MG63 (cell line): ENCODE data around the gene PITPNC1. TPM values are rescaled to one million over a fixed set of nuclear protein-coding genes. Genes with fewer than 3 reads are reported as not detected.
"Not testable (repeated sequence)": the region's sequence is repeated elsewhere in the genome, so short reads cannot be mapped to it uniquely, and the experiment has no call there.

Experiments
- DNase-seq: peaks from one replicate; pipeline ENCODE4 v3.0.0-alpha.2; 2020
- H3K27me3 ChIP-seq: fragments of 250-450 bp; sonication (Bioruptor Pico); 2 replicates; pipeline ENCODE4 v1.5.1; 2020; ENCODE audit warnings: mild to moderate bottlenecking, moderate library complexity
- H3K36me3 ChIP-seq: fragments of 250-450 bp; sonication (Bioruptor Pico); 2 replicates; pipeline ENCODE4 v1.5.1; 2020; ENCODE audit warnings: mild to moderate bottlenecking, moderate library complexity
- H3K4me3 ChIP-seq: fragments of 250-450 bp; sonication (Bioruptor Pico); 2 replicates; pipeline ENCODE4 v1.5.1; 2020; ENCODE audit warnings: mild to moderate bottlenecking, moderate library complexity
- H3K9me3 ChIP-seq: fragments of 250-450 bp; sonication (Bioruptor Pico); 2 replicates; pipeline ENCODE4 v1.5.1; 2020; ENCODE audit warnings: mild to moderate bottlenecking, moderate library complexity
- total RNA-seq: library from RNA; depleted of rRNA; stranded (reverse); fragments of >200 nt; shearing (Covaris generic); gene quantifications from 2 replicates; pipeline ENCODE4 v1.2.3, GENCODE V29; 2014; ENCODE audit warnings: low replicate concordance

The PITPNC1 gene
- total RNA-seq, 1 experiment from 2014 or later, result 0.99 TPM

DNA sequence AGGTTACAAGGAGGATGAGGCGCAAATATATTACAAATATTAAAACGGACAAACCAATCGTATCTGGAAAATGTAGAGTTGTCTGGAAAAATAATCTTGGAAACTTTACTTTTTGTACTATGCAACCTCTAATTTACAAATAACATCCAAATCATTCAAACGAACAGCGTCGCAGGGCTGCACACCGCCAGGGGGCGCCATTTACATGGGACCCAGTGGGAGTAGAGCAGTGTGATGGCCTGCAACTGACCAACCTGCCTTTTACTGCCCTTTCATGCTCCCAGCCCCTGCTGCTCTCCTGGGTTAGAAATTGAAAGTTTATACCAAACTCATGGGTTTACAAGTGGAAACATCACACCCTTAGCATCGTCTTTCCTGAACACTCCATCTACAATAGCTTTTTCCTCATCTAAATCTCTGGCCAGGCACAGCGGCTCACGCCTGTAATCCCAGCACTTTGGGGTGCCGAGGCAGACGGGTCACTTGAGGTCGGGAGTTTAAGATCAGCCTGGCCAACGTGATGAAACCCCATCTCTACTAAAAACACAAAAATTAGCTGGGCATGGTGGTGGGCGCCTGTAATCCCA lies 10.0 kb downstream of the PITPNC1 start:
- no peaks in the 10 kb centered on the region for H3K27me3 ChIP-seq
- H3K4me3 ChIP-seq, result no peak overlapping the region
- peak; percentile 27 for DNase-seq
- H3K9me3 ChIP-seq, result no peaks in the 10 kb centered on the region
- no peaks in the 10 kb centered on the region for H3K36me3 ChIP-seq

DNA sequence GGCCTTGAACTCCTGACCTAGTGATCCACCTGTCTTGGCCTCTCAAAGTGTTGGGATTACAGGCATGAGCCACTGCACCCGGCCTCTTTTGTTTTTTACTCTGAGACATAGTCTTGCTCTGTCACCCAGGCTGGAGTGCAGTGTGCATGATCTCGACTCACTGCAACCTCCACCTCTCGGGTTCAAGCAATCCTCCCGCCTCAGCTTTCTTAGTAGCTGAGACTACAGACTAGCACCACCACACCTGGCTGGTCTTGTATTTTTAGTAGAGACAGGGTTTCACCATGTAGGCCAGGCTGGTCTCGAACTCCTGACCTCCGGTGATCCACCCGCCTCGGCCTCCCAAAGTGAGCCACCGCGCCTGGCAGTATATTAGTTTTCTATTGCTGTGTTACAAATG lies 11.5 kb downstream of the PITPNC1 start:
- not testable (repeated sequence) for DNase-seq, H3K36me3 ChIP-seq, H3K9me3 ChIP-seq, H3K4me3 ChIP-seq, H3K27me3 ChIP-seq

DNA sequence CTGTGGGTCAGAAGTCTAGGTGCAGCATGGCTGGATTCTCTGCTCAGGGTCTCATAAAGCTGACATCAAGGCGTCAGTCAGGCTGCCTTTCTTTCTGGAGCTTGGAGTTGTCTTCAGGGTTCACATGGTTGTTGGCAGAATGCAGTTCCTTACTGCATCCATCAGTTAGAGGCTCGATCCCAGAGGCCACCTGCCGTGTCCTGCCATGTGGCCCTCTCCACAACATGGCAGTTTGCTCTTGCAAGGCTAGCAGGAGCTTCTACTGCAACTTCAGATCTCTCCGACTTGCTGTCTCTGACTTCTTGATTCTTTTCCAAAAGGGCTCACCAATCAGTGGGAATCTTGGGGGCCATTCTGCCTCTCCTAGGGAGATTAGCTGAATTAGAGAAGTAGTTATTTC lies 11.9 kb downstream of the PITPNC1 start:
- Histone ChIP-seq H3K36me3 (no peaks in the 10 kb centered on the region), H3K4me3 (no peak overlapping the region), H3K9me3 (no peaks in the 10 kb centered on the region), H3K27me3 (no peaks in the 10 kb centered on the region)
- no peak for DNase-seq

DNA sequence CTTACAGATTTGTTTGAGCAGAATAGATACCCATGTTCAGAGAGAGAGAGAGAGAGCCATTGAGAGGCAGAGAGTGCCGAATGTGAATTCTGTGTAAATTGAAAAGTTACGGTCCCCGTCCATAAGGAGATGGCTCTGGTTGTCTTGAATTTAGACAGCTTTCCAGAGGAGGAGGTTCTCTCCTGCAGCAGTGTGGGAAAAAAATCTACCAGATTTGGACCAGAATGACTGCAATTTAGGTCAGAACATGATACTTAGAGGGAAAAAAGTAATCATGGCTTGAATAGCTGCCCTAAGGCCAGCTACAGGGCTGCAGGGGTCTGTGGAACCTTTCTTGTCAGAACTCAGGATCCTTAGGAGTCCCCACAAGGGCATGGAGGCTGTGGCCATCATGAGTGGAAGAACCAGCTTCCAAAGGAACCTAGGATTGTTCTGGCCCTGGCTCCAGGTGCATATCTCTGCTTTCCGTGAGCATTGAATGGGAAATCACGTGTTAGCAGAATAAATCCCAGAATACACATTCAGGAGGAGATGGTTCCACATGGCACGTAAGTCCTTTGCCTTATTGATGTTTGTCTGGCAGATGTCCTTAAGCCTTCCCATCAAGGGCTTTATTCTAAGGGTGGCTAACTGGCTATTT lies 13.0 kb downstream of the PITPNC1 start:
- H3K36me3 ChIP-seq, result no peaks in the 10 kb centered on the region
- no peaks in the 10 kb centered on the region for H3K9me3 ChIP-seq
- H3K27me3 ChIP-seq, result no peaks in the 10 kb centered on the region
- H3K4me3 ChIP-seq, result no peak overlapping the region
- no peak for DNase-seq

DNA sequence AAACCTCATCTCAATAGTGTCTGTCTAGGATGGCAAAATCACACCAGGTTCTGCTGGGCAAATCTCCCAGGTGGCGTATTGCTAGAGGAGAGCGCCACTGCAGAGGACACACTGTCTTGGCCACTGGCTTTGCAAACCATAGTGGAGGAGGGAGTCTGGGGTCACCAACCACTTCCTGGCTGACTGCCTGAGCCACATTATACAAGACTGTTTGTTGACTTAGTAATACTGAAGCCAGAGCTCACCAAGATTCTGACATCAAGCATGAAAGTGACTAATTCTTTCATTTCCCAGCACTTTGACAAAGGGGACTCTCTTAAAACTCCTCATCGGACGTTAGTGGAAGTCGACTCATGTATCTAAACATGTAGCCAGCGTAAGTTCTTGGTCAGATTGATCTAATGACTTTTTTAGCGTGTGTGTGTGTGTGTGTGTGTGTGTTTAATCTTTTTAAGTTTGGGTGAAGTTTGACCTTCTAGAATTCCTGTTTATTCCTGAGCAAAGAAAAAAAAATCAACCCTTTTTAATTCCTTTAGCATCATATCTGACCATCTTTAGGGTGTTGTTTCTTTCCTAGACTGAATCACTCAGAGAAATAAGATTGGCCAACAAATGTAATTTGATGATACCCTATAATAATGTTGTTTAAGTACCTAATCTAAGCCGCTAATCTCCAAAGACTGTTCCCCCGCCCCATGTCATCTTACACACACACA lies 13.7 kb downstream of the PITPNC1 start:
- Histone ChIP-seq H3K9me3 (no peaks in the 10 kb centered on the region), H3K4me3 (no peak overlapping the region), H3K27me3 (no peaks in the 10 kb centered on the region), H3K36me3 (no peaks in the 10 kb centered on the region)
- peak; percentile 73 for DNase-seq

DNA sequence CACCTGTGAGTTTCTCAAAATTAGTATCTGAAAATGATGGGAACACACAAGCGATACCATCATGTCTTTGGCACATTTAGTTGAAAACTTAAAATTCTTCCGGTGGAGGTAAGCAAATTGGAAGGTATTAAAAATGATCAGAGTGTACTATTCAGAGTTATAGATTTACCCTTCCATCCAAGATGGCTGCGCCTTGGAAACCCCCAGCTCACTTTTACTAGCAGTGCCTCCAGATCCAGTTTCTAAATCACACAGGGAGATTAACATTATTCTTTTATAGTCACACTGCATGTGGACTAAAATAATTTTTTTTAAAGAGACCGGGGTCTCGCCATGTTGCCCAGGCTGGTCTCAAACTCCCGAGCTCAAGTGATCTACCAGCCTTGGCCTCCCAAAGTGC lies 15.0 kb downstream of the PITPNC1 start:
- Histone ChIP-seq H3K27me3 (no peaks in the 10 kb centered on the region), H3K9me3 (no peaks in the 10 kb centered on the region), H3K4me3 (no peak overlapping the region), H3K36me3 (no peaks in the 10 kb centered on the region)
- DNase-seq, result no peak

DNA sequence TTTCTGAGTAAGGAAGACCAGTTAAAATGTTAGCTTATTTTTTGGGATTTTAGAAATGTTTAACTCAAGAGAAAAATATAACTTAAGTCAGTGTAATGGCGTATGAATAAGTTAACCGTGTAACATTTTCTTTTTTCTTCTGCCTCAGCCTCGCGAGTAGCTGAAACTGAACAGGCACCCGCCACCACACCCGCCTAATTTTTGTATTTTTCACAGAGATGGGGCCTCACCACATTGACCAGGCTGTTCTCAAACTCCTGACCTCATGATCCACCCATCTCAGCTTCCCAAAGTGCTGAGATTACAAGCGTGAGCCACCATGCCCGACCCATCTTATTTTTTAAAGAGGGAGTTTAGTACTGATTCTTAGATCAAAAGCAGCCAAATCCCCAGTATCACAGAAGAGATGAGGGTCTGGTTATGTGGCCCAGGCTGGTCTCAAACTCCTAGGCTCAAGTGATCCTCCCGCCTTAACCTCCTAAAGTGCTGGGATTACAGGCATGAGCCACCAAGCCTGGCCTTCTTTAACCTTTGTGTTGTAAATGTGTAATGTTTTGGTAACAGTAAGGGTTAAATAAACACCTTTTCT lies 16.8 kb downstream of the PITPNC1 start:
- no peak for DNase-seq
- Histone ChIP-seq H3K27me3 (no peaks in the 10 kb centered on the region), H3K36me3 (no peaks in the 10 kb centered on the region), H3K9me3 (no peaks in the 10 kb centered on the region), H3K4me3 (no peak overlapping the region)

DNA sequence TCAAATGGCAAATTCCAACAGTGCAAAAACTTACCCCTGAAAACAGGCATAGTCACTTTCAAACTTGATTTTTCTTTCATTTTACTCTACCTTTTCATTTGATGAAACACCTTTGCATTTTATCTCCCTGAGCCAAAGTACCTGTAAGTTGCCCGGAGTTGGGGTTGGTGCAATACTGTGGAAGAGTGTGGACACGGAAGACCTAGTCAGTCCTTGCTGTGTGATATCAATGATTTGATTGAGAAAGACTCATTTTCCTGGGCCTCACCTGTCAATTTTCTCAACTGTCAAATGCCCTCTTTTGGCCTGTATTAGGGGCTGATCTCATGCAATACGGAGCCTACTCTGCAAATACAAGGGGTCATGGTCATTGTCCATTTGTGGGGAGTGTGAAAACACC lies 22.6 kb downstream of the PITPNC1 start:
- H3K36me3 ChIP-seq, result no peaks in the 10 kb centered on the region
- H3K27me3 ChIP-seq, result no peaks in the 10 kb centered on the region
- H3K4me3 ChIP-seq, result no peak overlapping the region
- H3K9me3 ChIP-seq, result no peaks in the 10 kb centered on the region
- DNase-seq, result no peak

DNA sequence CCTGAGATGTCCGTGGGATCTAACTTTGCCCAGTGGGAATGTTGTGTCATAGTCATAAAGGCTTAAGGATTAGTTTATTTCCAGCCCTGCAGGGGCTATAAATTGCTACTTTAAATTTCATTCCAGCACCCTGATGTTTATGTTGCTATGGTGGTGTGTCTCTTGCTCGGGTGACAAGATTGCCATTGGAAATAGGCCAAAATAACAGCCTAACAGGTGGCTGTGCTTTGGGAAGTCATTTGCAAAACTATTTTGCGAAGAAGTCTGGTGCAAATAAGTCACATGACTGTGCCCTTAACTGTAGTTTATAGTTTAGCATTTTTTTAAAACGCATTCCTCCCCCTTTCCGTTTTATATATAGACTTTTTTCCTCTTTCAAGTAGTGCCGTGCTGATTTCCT lies 23.1 kb downstream of the PITPNC1 start:
- no peak for DNase-seq
- no peaks in the 10 kb centered on the region for H3K36me3 ChIP-seq
- no peak overlapping the region for H3K4me3 ChIP-seq
- H3K9me3 ChIP-seq, result no peaks in the 10 kb centered on the region
- no peaks in the 10 kb centered on the region for H3K27me3 ChIP-seq

DNA sequence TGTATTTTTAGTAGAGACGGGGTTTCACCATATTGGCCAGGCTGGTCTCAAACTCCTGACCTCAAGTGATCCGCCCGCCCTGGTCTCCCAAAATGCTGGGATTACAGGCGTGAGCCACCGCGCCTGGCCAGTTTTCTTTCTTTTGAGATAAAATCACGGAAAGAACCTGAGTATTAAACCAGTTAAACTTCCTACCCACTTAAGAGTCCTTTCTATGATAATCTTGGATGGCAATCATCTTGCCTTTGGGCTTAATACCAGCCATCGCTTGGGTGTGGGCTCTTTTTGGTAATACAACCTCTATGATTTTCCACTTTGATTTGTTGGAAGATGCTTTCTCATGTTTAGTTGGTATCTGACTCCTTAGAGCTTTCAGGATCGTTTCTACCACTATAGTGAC lies 24.0 kb downstream of the PITPNC1 start:
- no peak for DNase-seq
- Histone ChIP-seq H3K4me3 (no peak overlapping the region), H3K27me3 (no peaks in the 10 kb centered on the region), H3K9me3 (no peaks in the 10 kb centered on the region), H3K36me3 (no peaks in the 10 kb centered on the region)

DNA sequence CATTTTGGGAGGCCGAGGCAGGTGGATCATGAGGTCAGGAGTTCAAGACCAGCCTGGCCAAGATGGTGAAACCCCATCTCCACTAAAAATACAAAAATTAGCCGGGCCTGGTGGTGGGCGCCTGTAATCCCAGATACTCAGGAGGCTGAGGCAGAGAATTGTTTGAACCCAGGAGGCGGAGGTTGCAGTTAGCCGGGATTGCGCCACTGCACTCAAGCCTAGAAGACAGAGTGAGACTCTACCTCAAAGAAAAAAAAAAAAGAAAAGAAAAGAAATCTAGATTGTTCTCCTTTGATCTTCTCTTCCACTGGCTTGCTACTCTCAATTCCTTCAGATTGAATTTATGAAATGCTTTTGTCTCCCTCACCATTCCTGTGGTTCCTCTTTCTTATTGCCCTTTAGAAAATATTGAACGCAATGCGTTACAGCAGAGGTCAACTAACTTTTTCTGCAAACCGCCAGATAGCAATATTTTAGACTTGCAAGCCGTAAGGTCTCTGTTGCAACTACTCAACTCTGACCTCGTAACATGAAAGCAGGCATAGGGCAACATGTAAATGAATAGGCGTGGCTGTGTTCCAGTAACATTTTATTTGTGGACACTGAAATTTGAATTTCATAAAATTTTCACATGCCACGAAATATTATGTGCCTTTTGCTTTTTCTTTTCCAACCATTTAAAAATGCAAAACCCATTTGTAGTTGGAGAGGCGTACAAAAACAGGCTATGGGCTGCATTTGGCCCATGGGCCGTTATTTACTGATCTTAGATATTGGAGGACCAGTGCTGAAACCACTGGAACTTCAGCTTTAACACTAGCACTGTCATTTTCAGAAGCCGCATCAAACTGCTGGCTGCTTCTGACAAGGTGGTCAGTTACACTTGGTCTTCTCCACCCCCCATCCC lies 24.8 kb downstream of the PITPNC1 start:
- Histone ChIP-seq H3K4me3 (no peak overlapping the region), H3K9me3 (no peaks in the 10 kb centered on the region), H3K36me3 (no peaks in the 10 kb centered on the region), H3K27me3 (no peaks in the 10 kb centered on the region)
- DNase-seq, result no peak

DNA sequence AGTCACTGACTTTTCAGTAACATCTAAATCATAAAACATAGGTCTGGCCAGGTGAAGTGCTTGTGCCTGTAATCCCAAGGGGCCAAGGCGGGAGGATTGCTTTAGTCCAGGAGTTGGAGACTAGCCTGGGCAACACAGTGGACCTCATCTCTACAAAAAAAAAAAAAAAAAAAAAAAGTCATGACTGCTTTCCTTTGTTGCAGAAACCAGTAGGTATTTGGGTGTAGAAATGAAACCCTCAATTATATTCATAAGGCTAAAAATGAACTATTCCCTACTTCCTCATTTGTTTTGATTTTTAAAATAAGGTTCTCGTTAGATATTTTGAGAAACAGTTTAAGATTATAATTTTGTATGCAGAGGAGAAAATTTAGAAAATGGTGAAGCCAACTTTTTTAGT lies 26.0 kb downstream of the PITPNC1 start:
- Histone ChIP-seq H3K4me3 (no peak overlapping the region), H3K27me3 (no peaks in the 10 kb centered on the region)

DNA sequence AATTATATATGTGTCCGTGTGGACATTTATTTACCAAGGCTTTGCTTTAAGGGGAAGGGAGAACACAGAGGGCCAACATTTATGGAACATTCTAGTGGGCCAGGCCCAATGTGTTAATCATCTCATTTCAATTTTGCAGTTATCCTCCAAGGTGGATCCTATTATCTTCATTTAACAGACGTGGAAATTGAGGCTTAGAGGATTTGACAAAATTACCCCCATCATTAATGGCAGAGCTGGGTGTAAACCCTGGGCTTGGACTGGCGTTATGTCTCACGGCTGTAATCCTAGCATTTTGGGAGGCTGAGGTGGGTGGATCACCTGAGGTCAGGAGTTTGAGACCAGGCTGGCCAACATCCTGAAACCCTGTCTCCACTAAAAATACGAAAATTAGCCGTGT lies 26.4 kb downstream of the PITPNC1 start:
- Histone ChIP-seq H3K9me3 (no peaks in the 10 kb centered on the region), H3K27me3 (no peaks in the 10 kb centered on the region), H3K4me3 (no peak overlapping the region), H3K36me3 (no peaks in the 10 kb centered on the region)
- no peak for DNase-seq

More for the DNA sequence above, 26.0 kb downstream of the PITPNC1 start:
- Histone ChIP-seq H3K9me3 (no peaks in the 10 kb centered on the region), H3K36me3 (no peaks in the 10 kb centered on the region)
- DNase-seq, result no peak

DNA sequence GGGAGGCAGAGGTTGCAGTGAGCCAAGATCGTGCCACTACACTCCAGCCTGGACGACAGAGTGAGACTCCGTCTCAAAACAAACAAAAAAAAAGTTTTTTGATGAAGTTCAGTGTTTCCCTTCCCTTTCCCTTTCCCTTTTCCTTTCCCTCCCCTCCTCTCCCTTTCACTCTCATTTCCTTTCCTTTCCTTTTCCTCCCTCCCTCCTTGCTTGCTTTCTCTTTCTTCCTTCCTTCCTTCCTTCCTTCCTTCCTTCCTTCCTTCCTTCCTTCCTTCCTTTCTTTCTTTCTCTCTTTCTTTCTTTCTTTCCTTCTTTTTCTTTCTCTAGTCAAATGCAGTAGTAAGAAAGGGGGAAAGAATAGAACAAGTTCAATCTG lies 31.4 kb downstream of the PITPNC1 start:
- not testable (repeated sequence) for H3K9me3 ChIP-seq, DNase-seq, H3K4me3 ChIP-seq, H3K27me3 ChIP-seq, H3K36me3 ChIP-seq

DNA sequence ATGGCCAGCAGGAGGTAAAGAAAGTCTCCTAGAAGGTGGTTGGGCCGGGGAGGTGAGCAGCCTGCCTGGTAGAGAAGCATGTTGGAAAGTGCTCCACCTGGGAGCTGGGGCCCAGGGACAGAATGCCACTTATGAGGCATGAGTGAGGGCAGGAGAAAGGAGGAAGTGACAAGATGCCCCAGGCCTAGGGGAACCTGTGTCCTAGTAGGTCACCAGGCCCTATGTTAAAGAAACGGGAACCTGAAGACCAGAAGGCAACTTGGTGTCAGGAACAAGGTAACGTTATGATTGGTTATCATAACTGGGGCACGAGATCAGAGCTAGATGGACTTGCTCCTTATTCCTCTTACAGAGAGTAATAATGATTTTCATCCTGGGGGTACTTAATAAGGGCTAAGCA lies 34.3 kb downstream of the PITPNC1 start:
- no peaks in the 10 kb centered on the region; the same call in 1 of the 2 replicates for H3K27me3 ChIP-seq
- no peaks in the 10 kb centered on the region for H3K9me3 ChIP-seq
- H3K36me3 ChIP-seq, result no peaks in the 10 kb centered on the region
- DNase-seq, result no peak
- H3K4me3 ChIP-seq, result no peak overlapping the region

DNA sequence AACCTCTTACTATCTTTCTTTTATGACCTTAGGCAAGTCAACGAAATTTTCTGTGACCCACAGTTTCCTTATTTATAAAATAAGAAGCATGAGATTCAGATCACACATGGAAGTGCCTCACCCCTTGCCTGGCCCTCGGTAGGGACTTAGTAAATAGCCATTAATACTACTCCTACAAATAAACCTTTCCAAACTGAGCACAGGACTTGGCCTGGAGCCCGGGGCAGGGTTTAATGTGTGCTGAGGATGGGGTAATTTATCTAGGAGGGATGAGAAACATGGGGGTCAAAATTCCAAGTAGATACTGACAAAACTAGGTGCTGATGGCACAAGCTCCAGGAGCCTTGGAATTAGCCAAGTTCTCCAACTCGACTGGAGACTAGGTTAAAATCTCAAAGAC lies 35.0 kb downstream of the PITPNC1 start:
- Histone ChIP-seq H3K27me3 (no peaks in the 10 kb centered on the region; the same call in 1 of the 2 replicates), H3K9me3 (no peaks in the 10 kb centered on the region), H3K36me3 (no peaks in the 10 kb centered on the region), H3K4me3 (no peak overlapping the region)
- no peak for DNase-seq

DNA sequence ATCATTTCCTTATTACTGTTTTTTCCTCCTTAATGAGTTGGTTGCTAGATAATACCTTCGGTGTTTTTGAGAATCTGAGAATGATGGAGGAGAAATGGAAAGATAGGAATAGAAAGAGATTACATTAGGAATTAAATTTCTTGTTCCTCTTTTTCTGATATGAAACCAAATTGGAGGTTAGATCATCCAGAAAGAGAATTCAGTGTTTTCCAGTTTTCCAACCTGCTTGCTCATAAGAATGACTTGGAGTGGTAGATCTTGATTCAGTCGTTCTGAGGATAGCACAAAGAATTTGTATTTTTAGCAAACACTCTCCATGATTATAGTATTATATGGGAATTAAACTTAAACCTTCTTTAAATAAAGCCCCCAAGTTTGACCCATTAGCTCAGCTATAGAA lies 35.9 kb downstream of the PITPNC1 start:
- no peaks in the 10 kb centered on the region for H3K9me3 ChIP-seq
- no peak for DNase-seq
- no peaks in the 10 kb centered on the region; the same call in 1 of the 2 replicates for H3K27me3 ChIP-seq
- H3K36me3 ChIP-seq, result no peaks in the 10 kb centered on the region
- no peak overlapping the region for H3K4me3 ChIP-seq
